Thyroid gland (tissue), 4 donors: Measurements from ENCODE around the gene ACADVL. TPM values are rescaled to one million over a fixed set of nuclear protein-coding genes. Genes with fewer than 3 reads are reported as not detected.

Experiments
- DNase-seq, 2 donors: peaks; one replicate each; pipeline ENCODE4 v3.0.0-alpha.2; 2019
- H3K27ac ChIP-seq, 3 donors: fragments of 200-600 bp; sonication (generic); 1 replicate in 2 of 3; 2 replicates in 1 of 3; pipeline ENCODE4 v1.5.1; 2016 to 2019; ENCODE audit warnings: mild to moderate bottlenecking in 1 of 3, moderate library complexity in 1 of 3
- H3K27me3 ChIP-seq: fragments of 200-600 bp; sonication (generic); one replicate; pipeline ENCODE4 v1.5.1; 2019
- H3K36me3 ChIP-seq, 2 donors: fragments of 200-600 bp; sonication (generic); one replicate each; pipeline ENCODE4 v1.5.1; 2016 to 2019
- H3K4me1 ChIP-seq, 2 donors: fragments of 200-600 bp; sonication (generic); one replicate each; pipeline ENCODE4 v1.5.1; 2017 to 2019
- H3K4me3 ChIP-seq, 3 donors: fragments of 200-600 bp; sonication (generic); replicated peaks in 1 of 3; 1 replicate in 2 of 3; 2 replicates in 1 of 3; pipeline ENCODE4 v1.5.1; 2016; ENCODE audit warnings: mild to moderate bottlenecking in 1 of 3
- H3K9me3 ChIP-seq: fragments of 200-600 bp; sonication (generic); one replicate; pipeline ENCODE4 v1.5.1; 2017
- CTCF ChIP-seq, 6 experiments: fragments of 200-600 bp in 3 of 6; fragments of 450-650 bp in 3 of 6; sonication (generic) in 3 of 6; IDR thresholded peaks; one replicate each; pipeline ENCODE4 v1.5.1; 2016 to 2019; ENCODE audit warnings: antibody characterized with exemption in 6 of 6, mild to moderate bottlenecking in 2 of 6, inconsistent platforms in 1 of 6, moderate library complexity in 1 of 6
- POLR2A ChIP-seq, 2 donors: fragments of 450-650 bp; IDR thresholded peaks; one replicate each; pipeline ENCODE4 v1.6.1; 2017; ENCODE audit warnings: antibody characterized with exemption in 2 of 2, mild to moderate bottlenecking in 2 of 2, moderate library complexity in 1 of 2
- WGBS, 2 donors: methylation state at CpG; one replicate each; pipeline ENCODE4 v1.1.5; 2017; 5-methylcytosine and 5-hydroxymethylcytosine counted together
- intact Hi-C: fragments of 100-400 bp; cut with DNase I; formaldehyde crosslinking; loops from one replicate; pipeline ENCODE4 v1.15.1; 2023
- total RNA-seq, 4 donors: library from RNA; depleted of rRNA; stranded (reverse); fragments of >200 nt; gene quantifications; one replicate each; pipeline ENCODE4 v1.2.3, GENCODE V29; 2016

The ACADVL gene
- total RNA-seq, 4 donors from 2014 or later: 581 to 1,743 (median 795) TPM

DNA sequence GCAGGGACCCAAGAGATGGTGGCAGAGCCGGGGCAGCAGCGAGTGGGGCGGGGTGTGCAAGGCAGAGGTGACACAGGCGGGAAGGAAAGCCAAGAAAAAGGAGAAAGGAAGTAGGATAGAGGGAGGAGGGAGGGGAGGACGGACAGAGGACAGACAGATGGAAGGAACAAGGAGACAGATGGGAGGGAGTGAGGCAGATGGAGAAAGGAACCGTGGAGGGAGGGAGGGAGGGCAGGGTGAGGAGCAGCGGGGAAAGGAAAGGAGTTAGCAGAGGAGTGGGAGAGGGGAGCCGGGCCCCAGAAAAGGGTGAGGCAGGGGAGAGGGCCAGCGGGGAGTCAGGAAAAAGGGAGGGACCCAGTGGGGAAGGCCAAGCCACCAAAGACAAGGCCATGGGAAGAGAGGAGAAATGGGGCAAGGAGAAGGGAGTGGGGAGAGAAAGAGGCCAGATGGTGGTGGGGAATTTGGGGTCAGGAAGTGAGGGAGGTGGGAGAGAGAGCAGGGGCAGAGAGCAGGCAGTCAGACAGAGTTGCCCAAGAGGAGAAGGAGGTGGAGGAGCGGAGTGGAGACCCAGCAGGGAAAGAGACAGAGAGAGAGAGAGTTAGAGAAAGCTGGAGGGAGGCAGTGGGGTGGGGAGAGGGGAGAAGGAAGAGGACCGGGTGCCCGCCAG, 27.3 kb upstream of the ACADVL start:
- intact Hi-C loops: no loop called here
- DNase-seq: no peak
- Histone ChIP-seq H3K36me3 (peaks cover 9 to 21% of the 10 kb centered on the region in 2 donors), H3K27ac (no peak overlapping the region), H3K9me3 (no peaks in the 10 kb centered on the region), H3K27me3 (no peaks in the 10 kb centered on the region), H3K4me1 (no peaks in the 10 kb centered on the region), H3K4me3 (no peak overlapping the region)
- WGBS, 2 donors: 80% methylated on average over 12 of the region's 12 CpGs
- TF ChIP-seq POLR2A (IDR thresholded peaks at IDR 0.05) (no peak), CTCF (IDR thresholded peaks at IDR 0.05) (no peak)

DNA sequence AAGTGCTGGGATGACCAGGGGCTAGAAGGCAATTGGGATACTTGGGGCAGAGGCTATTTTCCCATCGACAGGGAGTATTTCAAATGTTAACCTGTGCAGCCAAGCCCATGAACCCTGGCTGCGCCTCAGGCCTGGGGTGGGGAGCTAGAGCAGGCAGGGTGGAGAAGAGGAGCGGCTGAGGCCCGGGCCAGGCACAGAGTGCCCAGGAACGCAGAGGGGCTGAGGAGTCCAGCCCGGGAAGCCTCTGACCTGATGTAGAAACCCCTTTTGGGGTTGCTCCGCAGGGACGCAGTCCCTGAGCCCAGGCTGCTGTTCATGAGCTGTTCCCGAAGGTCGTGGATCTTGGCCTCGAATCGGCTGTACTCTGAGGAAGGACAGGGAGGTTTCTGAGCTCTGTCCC, 23.8 kb upstream of the ACADVL start:
- 93 to 94% methylated on average over 5 to 10 of the region's 12 CpGs for WGBS, 2 donors
- no peak for TF ChIP-seq POLR2A (IDR thresholded peaks at IDR 0.05)
- no peak for TF ChIP-seq CTCF (IDR thresholded peaks at IDR 0.05)
- DNase-seq: no peak
- Histone ChIP-seq H3K4me1 (no peaks in the 10 kb centered on the region), H3K27ac (no peak overlapping the region), H3K27me3 (no peaks in the 10 kb centered on the region), H3K36me3 (peaks cover 9 to 14% of the 10 kb centered on the region in 2 donors), H3K4me3 (no peak overlapping the region), H3K9me3 (no peaks in the 10 kb centered on the region)
- intact Hi-C loops: no loop called here

GRCh38 chr17:7196651-7197401, 22.9 kb upstream of the ACADVL start:
- 93 to 95% methylated on average over 18 to 19 of the region's 22 CpGs for WGBS, 2 donors
- no peak for DNase-seq

GRCh38 chr17:7203391-7203790, 16.3 kb upstream of the ACADVL start:
- H3K9me3 ChIP-seq: no peaks in the 10 kb centered on the region
- H3K4me1 ChIP-seq: peaks cover 0 to 8% of the 10 kb centered on the region in 2 donors
- intact Hi-C loops: no loop called here
- WGBS, 2 donors: 89 to 96% methylated on average over 12 to 15 of the region's 16 CpGs
- TF ChIP-seq CTCF (IDR thresholded peaks at IDR 0.05) (no peak), POLR2A (IDR thresholded peaks at IDR 0.05) (no peak)
- DNase-seq: no peak
- no peak overlapping the region for H3K4me3 ChIP-seq
- H3K36me3 ChIP-seq: peaks cover 3 to 6% of the 10 kb centered on the region in 2 donors
- no peak overlapping the region for H3K27ac ChIP-seq
- H3K27me3 ChIP-seq: no peaks in the 10 kb centered on the region

More at GRCh38 chr17:7196651-7197401, 22.9 kb upstream of the ACADVL start:
- Histone ChIP-seq H3K27me3 (no peaks in the 10 kb centered on the region), H3K36me3 (peaks cover 9 to 14% of the 10 kb centered on the region in 2 donors), H3K9me3 (no peaks in the 10 kb centered on the region), H3K4me1 (no peaks in the 10 kb centered on the region), H3K4me3 (no peak overlapping the region), H3K27ac (no peak overlapping the region)
- no peak for TF ChIP-seq CTCF (IDR thresholded peaks at IDR 0.05)
- TF ChIP-seq POLR2A (IDR thresholded peaks at IDR 0.05): no peak
- intact Hi-C loops: no loop called here

DNA sequence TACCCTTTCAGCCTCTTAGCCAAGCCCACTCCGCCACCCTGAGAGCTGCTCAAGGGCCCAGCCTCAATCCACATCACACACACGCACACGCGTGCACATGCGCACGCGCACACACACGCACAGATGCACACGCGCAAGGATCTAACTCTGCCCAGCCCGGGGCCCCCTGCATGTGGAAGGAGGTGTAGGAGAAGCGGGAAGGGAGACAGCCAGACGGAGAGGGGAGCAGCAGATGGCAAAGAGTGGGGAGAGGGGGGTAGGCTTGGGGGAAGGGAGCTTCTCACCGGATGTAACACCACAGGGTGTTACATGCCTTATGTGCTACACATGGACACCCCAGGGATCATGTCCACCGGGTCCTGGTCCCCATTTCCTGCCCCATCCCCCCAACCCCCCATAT, 15.4 kb upstream of the ACADVL start:
- peaks cover 3 to 6% of the 10 kb centered on the region in 2 donors for H3K36me3 ChIP-seq
- TF ChIP-seq POLR2A (IDR thresholded peaks at IDR 0.05): no peak
- TF ChIP-seq CTCF (IDR thresholded peaks at IDR 0.05): no peak
- no peaks in the 10 kb centered on the region for H3K9me3 ChIP-seq
- peaks cover 0 to 8% of the 10 kb centered on the region in 2 donors for H3K4me1 ChIP-seq
- WGBS, 2 donors: 77 to 79% methylated on average over 15 of the region's 15 CpGs
- no peak overlapping the region for H3K4me3 ChIP-seq
- DNase-seq: no peak
- H3K27ac ChIP-seq: peak overlapping the region in 1 of 3 donors; percentile 24
- intact Hi-C loops: no loop called here
- no peaks in the 10 kb centered on the region for H3K27me3 ChIP-seq
